Tongue (tissue), 3 donors: ENCODE data around the gene ATP6AP1. TPM values are rescaled to one million over a fixed set of nuclear protein-coding genes. Genes with fewer than 3 reads are reported as not detected.
A peak's percentile ranks its signal among the peaks of the same experiment; 100 is the strongest.

Experiments
- DNase-seq: peaks from one replicate; pipeline ENCODE4 v3.0.0-alpha.2; 2015
- small RNA-seq: library from RNA; depleted of rRNA; stranded (forward); fragments of <200 nt; gene quantifications from one replicate; pipeline ENCODE3, GENCODE V24; 2014; ENCODE audit warnings: low replicate concordance
- total RNA-seq: library from RNA; depleted of rRNA; stranded (reverse); fragments of >200 nt; gene quantifications from one replicate; pipeline ENCODE4 v1.2.3, GENCODE V29; 2014

ATP6AP1 gene
- total RNA-seq, 1 donor from 2014 or later = 81.8 TPM

GRCh38 chrX:154471839-154472684 is 43.6 kb downstream of the ATP6AP1 start:
- DNase-seq = no peak

- DNase-seq = no peak
Measured at GRCh38 chrX:154472685-154473632, 44.5 kb downstream of the ATP6AP1 start.

- DNase-seq = no peak
Measured at GRCh38 chrX:154473683-154474082, 45.2 kb downstream of the ATP6AP1 start.

- no peak for DNase-seq
Measured at GRCh38 chrX:154476821-154477220, 48.3 kb downstream of the ATP6AP1 start.

GRCh38 chrX:154477891-154478477 is 49.5 kb downstream of the ATP6AP1 start:
- DNase-seq = no peak

- DNase-seq = peak; percentile 94
Measured at GRCh38 chrX:154478728-154479622, 50.5 kb downstream of the ATP6AP1 start, which contains the start of gene LAGE3. LAGE3 (minus strand) TSS chrX:154479281; CDS start chrX:154478915, 366 bp downstream.

GRCh38 chrX:154481195-154481594 is 52.7 kb downstream of the ATP6AP1 start:
- DNase-seq = no peak

GRCh38 chrX:154481911-154482601 is 53.6 kb downstream of the ATP6AP1 start:
- no peak for DNase-seq

GRCh38 chrX:154482786-154483185 is 54.3 kb downstream of the ATP6AP1 start:
- no peak for DNase-seq

GRCh38 chrX:154483325-154483724 is 54.8 kb downstream of the ATP6AP1 start:
- no peak for DNase-seq

- no peak for DNase-seq
Measured at GRCh38 chrX:154484255-154485149, 56.0 kb downstream of the ATP6AP1 start.

GRCh38 chrX:154485150-154486051 is 56.9 kb downstream of the ATP6AP1 start:
- no peak for DNase-seq

GRCh38 chrX:154486052-154486395 is 57.5 kb downstream of the ATP6AP1 start:
- DNase-seq = peak; percentile 24

Small RNA genes lying within 50 kb of the gene (small RNA-seq; reads per million reads assigned to genes)
- gene MIR6858 (not detected), gene SNORA70 (not detected)

Other genes starting within 250 kb of the ATP6AP1 start
- not detected for gene OPN1MW, start 246.1 kb upstream of the ATP6AP1 start, total RNA-seq
- not detected for gene OPN1MW2, start 208.9 kb upstream of the ATP6AP1 start, total RNA-seq
- gene OPN1MW3, start 171.1 kb upstream of the ATP6AP1 start, total RNA-seq = not detected
- not detected for gene TEX28, start 133.6 kb upstream of the ATP6AP1 start, total RNA-seq
- gene TKTL1, start 132.9 kb upstream of the ATP6AP1 start, total RNA-seq = 1.6 TPM
- gene FLNA, start 54.0 kb upstream of the ATP6AP1 start, total RNA-seq = 406 TPM
- 23.1 TPM for gene EMD, start 49.4 kb upstream of the ATP6AP1 start, total RNA-seq
- gene RPL10, start 30.3 kb upstream of the ATP6AP1 start, total RNA-seq = 9,585 TPM
- 49.2 TPM for gene DNASE1L1, start 19.4 kb upstream of the ATP6AP1 start, total RNA-seq
- 17.0 TPM for gene TAFAZZIN, start 17.1 kb upstream of the ATP6AP1 start, total RNA-seq
- 91.6 TPM for gene GDI1, start 8.5 kb downstream of the ATP6AP1 start, total RNA-seq
- gene FAM50A, start 15.5 kb downstream of the ATP6AP1 start, total RNA-seq = 27.5 TPM
- 15.4 TPM for gene PLXNA3, start 29.6 kb downstream of the ATP6AP1 start, total RNA-seq
- gene LAGE3, start 50.6 kb downstream of the ATP6AP1 start, total RNA-seq = 23.8 TPM
- gene UBL4A, start 57.9 kb downstream of the ATP6AP1 start, total RNA-seq = 71.7 TPM
- 16.3 TPM for gene SLC10A3, start 62.0 kb downstream of the ATP6AP1 start, total RNA-seq
- 20.6 TPM for gene FAM3A, start 87.6 kb downstream of the ATP6AP1 start, total RNA-seq
- 15.0 TPM for gene G6PD, start 118.2 kb downstream of the ATP6AP1 start, total RNA-seq
- gene IKBKG, start 118.9 kb downstream of the ATP6AP1 start, total RNA-seq = 14.0 TPM
- not detected for gene CTAG1A, start 156.5 kb downstream of the ATP6AP1 start, total RNA-seq
- gene CTAG1B, start 190.6 kb downstream of the ATP6AP1 start, total RNA-seq = not detected
- gene CTAG2, start 224.9 kb downstream of the ATP6AP1 start, total RNA-seq = not detected